Measurements from ENCODE around the gene MEIOB.
"Not testable (repeated sequence)": the region's sequence is repeated elsewhere in the genome, so short reads cannot be mapped to it uniquely, and the experiment has no call there.

Gene MEIOB

DNA sequence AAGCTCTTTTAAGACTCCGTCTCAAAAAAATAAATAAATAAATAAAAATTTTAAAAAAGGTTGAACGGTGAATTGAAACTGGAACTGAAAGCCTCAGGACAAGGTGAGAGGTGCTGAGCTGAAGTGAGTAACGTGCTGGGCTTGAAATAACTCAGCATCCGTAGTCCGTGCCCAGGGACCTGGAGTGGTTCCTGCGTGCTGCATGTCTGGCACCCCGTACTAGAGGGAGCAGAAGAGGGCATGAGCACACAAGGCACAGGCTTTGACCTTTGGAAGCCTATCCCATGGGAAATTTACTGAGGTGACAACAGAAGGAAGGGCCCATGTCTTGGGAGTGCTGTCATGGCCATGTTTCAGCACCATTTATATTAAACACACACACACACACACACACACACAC, 4.5 kb upstream of the MEIOB start:
- DNase-seq (ENCODE audit: low read depth), result no peak

DNA sequence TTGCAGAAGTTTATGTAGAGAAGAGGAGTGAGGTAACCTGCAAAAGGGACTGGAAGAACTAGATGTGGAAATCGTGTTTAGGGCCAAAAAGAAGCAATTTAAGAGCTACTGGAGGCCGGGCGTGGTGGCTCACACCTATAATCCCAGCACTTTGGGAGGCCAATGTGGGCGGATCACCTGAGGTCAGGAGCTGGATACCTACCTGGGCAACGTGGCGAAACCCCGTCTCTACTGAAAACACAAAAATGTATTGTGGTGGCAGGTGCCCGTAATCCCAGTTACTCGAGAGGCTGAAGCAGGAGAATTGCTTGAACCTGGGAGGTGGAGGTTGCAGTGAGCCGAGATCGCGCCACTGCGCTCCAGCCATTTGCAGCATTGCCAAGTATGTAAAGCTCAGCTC, 4.1 kb upstream of the MEIOB start:
- DNase-seq (ENCODE audit: low read depth), result not testable (repeated sequence)

DNA sequence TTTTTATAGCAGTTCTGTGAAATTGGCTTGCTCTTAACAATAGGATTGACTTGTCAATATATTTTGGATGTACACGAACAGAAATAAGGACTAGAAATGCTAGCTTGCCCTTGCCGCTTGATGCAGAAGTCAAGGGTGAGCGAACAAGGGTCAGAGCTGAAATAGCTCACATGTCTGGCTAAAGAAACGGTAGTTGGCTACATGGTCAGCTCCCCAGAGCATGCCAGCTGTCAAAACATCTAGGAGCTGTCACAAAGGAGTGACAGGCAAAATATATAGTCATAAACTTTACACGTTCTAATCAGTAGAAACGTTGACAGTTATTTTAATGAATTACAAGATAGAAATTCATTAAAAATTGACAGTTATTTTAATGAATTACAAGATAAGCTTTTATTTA, 2.9 kb upstream of the MEIOB start:
- DNase-seq (ENCODE audit: low read depth), result no peak

DNA sequence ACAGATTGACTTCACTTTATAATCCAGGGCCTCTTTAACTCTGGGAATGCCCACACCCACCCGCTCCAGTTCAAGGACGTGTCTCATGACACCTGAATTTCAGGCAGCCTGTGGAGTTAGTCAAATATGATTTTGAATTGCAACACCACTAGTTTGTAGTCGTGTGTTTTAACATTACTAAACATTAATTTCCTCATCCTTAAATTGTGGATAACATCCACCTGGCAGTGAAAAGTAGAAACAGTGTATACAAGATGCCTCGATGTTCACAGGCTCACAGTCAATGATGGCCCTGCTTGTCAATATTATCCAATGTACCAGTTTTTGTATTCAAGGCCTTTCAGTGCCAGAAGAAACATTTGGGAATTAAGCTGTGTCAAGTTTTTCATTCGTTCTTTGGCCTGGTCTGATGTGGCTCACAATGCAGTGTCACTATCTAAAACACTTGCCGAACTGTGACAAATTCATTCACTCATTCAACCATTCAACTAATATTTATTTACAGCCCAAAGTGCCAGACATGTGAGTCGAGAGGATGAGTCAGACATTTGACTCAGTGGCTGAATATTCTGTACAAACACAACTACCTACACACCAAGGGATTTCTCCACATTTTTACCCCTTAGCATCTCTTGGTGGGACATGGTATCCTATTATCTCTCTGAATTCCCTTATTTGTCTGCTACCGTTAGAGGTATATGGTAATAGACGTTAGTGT, 1.4 kb downstream of the MEIOB start:
- DNase-seq (ENCODE audit: low read depth), result peak; percentile 88

GRCh38 chr16:1865902-1866690, 5.9 kb downstream of the MEIOB start:
- no peak for DNase-seq (ENCODE audit: low read depth)

GRCh38 chr16:1863681-1864460, 8.1 kb downstream of the MEIOB start:
- DNase-seq (ENCODE audit: low read depth), result peak; percentile 23

GRCh38 chr16:1862394-1862793, 9.6 kb downstream of the MEIOB start:
- DNase-seq (ENCODE audit: low read depth), result no peak

DNA sequence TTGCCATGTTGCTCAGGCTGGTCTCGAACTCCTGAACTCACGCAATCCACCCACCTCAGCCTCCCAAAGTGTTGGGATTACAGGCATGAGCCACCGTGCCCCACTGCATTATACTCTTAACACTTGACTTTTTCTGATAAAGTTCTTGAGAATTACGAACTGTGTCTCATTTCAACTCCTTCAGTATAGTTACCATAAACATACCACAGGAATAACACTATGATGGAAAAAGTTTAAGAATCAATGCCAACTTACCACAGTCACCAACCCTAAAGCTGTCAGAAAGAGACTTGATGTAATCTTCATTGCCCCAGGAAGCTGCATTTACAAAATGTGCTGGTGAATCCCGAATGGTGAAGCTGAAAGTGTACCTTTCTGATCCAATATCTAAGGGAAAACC, 10.2 kb downstream of the MEIOB start:
- no peak for DNase-seq (ENCODE audit: low read depth)

GRCh38 chr16:1859650-1860049, 12.3 kb downstream of the MEIOB start:
- no peak for DNase-seq (ENCODE audit: low read depth)

DNA sequence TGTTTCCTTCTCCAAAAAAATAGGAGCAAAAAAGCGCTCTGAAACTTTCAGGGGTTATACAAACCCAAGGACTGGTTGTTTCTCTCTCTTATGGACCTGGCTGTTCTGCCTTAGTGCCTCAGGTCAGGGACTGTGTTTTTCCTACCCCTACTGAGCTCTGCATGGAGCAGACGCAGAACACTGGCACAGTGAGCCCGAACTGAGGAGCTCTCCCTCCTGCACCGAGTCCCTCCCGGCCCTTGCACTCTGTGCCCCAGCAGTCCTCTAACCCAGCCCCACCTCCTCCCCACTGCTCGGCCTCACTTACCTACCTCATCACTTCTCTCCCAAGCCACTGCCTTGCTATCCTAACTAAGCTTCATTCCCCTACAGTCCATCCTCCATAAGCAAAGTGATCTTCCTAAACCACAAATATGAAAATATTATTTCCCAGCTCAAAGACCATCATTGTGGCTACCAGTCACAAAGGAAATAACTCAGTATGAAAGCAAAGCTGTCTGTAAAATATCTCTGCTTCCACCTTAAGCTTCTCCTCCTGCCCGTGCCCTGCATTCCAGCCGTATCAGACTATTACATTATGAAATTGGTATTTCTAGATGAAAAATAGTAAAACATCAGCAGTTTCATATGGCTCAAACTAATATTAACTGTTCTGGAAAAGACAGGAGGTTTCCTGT, 13.6 kb downstream of the MEIOB start:
- DNase-seq (ENCODE audit: low read depth), result peak; percentile 28

- no peak for DNase-seq (ENCODE audit: low read depth)
Observed at GRCh38 chr16:1857433-1858097, 14.4 kb downstream of the MEIOB start.

DNA sequence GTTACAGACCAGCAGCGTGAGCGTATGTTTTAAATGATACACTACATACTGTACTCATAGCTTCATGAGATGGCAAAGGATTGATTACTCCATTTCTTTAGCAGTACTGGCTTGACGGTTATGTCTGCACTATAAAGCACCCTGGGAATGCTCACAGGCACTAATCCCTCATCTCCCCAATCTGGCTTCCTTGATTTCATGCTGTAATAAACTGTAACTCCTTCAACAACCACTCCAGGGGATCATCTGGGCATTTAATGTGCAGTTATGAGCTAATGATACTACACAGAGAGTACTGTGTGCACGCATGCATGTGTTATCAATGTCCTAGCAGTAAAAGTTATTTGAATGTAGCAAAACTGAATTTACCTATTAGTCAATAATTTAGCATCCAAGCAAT, 20.2 kb downstream of the MEIOB start:
- no peak for DNase-seq (ENCODE audit: low read depth)

- DNase-seq (ENCODE audit: low read depth), result no peak
Observed at GRCh38 chr16:1850981-1851380, 21.0 kb downstream of the MEIOB start.

DNA sequence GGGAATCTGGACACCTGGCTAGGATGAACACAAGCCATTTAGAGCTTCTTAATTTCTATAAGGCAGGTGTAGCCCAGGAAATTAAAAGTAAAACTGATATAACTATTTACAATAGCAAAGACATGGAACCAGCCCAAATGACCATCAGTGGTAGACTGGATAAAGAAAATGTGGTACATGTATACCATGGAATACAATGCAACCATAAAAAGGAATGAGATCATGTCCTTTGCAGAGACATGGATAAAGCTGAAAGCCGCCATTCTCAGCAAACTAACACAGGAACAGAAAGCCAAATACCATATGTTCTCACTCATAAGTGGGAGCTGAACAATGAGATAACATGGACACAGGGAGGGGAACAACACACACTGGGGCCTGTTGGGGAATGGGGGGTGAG, 25.5 kb downstream of the MEIOB start:
- DNase-seq (ENCODE audit: low read depth), result no peak

- DNase-seq (ENCODE audit: low read depth), result no peak
Observed at GRCh38 chr16:1845985-1846384, 26.0 kb downstream of the MEIOB start.

GRCh38 chr16:1839554-1839953, 32.4 kb downstream of the MEIOB start:
- peak; percentile 44 for DNase-seq (ENCODE audit: low read depth)

DNA sequence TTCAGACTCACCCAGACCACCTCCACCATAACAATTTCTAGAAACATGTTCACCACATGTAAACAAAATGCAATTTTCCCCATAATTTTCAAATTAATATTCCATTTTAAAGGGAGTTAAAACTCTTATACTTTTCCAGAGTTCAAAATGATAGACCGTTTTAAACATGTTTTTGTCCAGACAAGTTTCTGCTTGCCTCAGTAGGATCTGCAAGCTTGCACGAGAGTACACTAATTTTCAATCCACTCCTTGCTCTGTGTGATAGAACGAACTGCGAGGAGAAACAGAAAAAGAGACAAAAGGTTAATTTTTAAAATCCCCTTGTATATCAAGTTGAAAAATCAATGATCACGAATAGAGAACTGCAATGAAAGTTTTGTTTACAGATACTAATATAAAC, 37.9 kb downstream of the MEIOB start:
- no peak for DNase-seq (ENCODE audit: low read depth)

DNA sequence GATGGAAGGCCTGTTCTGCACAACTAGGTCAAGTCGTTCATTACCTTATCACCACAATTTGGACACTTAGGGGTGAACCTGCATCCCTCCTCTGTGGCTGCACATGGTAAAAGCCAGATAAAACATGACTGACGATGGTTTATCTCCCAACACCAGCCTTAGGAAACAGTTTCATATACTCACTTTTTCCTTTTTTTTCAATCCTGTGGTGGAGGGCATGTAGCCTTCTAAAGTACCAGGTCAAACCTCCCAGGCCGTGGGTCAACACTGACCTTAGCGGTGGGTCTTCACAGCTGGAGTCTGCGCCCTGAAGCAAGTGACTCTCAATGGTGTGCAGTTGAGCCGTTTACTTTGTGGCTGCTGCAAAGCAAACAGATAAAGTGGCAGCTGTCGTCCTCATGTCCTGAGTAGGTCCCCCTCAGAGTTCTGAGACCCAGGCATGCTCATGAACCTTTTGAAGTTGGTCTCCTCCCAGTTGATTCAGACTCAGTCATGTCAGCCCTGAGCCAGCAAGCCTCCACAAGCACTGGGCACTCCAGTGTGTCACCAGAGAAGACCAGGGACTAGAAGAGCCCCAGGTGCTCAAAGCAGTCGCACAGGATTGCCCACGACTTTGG, 39.0 kb downstream of the MEIOB start:
- DNase-seq (ENCODE audit: low read depth), result no peak

DNA sequence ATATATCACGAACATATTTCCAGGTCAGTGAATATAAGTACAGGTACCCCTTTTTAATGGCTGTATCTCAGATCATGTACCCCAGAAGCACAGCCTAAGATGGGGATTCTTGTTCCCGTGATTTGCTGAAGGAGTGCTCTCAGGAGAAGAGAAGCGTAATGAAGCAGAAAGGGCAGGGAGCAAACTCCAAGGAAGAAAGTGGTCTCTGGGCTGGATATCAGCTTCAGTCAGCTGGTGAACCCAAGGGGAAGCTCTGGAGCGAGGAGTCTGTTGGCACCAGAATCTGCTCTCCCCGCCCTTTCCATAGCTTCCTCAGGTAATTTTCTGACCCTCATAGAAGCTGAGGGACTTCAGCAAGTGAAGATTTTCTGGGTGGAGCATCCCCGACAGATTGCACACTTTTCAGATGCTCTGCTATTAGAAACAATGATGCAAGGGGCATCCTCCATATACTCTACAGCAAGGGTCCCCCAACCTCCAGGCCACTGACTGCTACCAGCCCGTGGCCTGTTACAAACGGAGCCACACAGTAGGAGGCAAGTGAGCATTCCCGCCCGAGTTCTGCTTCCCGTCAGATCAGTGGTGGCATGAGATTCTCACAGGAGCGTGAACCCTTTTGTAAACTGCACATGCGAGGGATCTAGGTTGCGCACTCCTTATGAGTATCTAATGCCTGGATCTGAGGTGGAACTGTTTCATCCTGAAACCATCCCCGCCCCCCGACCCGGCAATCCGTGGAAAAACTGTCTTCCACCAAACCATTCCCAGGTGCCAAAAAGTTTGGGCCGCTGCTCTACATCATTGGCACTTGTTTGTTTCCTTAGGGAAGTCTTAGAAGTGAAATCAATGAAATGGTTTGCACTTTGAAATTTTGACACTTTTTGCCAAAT, 40.5 kb downstream of the MEIOB start:
- DNase-seq (ENCODE audit: low read depth), result no peak

DNA sequence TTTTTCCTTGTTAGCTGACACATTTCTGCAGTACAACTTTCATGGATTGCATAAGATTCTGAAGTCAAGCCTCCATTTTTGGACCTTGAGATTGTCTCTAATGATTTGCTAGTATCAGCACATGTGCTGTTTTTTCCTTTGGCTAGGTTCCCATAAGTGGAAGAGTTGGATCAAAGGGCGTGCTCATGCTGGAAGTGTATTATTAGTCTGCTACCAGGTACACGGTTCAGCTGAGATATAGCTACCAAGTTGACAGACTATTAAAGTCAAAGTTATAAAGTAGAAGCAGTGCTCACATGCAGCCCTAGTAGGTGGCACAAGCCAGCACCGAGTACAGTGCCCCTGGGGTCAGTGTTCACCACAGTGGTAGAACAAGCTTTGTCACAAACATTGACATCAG, 41.8 kb downstream of the MEIOB start:
- no peak for DNase-seq (ENCODE audit: low read depth)
